HG03139 (cell line): Measurements from ENCODE around the gene RITA1.

Experiments
- ATAC-seq: cut with Tn5 transposase; IDR thresholded peaks from one replicate; pipeline ENCODE4 v1.9.1; 2021; ENCODE audit not compliant: unreplicated experiment

The RITA1 gene

DNA sequence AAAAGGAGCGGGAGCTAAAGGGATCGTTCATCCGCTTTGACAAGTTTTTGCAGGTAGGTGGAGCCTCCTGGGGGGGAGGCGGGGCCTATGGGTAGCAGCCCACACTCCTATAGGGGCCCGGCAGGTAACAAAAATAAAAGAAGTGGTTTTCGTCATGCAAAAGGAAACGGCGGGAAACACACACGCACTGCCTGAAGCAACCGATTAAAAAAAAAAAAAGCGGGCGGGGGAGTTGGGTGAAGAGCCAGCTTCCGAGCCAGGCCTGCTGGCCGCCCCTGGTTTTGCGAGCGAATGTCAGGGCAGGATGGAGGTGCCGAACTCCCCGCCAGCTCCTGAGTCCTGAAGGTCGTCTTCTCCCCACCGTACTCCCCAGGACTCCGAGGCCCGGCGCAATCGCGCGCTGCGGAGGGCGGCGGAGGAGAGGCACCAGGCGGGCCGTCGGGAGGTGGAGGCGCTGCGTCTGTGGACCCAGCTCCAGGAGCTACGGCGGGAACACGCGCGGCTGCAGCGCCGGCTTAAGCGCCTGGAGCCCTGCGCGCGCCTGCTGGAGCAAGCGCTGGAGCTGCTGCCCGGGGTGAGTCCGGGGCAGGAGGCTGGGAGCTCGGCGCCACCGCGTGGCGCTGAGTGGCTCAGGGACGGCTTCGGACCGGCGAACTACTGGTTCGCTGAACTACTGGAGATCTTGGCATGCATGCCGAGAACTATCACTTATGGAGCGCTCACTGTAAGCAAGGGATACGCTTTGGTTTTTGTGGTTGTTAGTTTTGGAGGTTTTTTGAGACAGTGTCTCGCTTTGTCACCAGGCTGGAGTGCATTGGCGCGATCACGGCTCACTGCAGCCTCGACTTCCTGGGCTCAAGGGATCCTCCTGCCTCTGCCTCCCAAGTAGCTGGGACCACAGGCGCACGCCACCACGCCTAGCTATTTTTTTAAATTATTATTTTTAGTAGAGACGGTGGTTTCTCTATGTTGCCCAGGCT, 32.4 kb upstream of the RITA1 start:
- no peak for ATAC-seq

- no peak for ATAC-seq
These were observed 31.1 kb upstream of the RITA1 start for GRCh38 chr12:113154351-113154973.

GRCh38 chr12:113155060-113155459, 30.5 kb upstream of the RITA1 start:
- ATAC-seq = no peak

DNA sequence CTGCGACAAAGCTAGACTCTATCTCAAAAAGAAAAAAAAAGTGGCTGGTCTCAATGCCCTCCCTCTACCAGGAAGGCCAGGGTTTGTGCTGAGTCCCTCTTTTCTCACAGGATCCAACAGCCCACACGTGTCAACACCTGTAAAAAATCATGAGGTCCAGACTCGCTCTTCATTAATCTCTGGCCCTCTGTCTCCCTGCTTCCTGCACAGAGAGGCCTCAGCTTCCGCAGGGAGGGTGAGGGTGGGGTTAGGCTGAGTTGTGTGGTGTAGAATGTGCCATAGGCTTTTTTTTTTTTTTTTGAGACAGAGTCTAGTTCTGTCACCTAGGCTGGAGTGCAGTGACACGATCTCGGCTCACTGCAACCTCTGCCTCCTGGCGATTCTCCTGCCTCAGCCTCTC, 29.9 kb upstream of the RITA1 start:
- ATAC-seq = no peak

DNA sequence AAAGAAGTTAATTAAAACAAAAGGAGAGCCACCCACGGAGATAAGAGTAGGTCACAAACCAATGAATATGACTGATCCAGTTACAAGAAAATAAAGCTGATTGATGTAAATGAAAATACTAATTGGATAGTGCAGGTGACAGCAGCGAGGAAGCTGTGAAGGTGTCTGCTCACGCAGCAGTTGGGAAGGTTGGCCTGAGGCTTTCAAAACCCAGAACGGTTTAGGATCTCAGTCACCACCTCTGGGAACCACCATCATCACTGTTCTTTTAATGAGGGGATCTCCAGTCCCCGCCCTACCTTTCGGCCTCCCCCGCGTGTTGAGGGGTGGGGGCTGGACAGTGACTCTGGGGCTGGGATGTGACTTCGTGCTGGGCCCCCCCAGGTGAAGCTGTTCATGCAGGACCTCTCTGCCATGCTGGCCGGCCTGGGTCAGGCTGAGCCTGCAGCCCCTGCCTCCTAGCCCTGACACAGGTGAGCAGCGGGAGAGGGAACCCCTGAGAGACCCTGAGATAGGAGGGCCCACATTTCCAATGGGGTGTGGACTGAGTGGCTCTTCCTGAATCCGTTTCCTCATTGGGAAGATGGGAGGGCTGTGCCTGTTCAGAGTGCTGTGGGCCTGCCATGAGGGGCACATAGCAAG, 28.2 kb upstream of the RITA1 start:
- ATAC-seq = no peak

GRCh38 chr12:113158439-113159203, 26.9 kb upstream of the RITA1 start:
- no peak for ATAC-seq

DNA sequence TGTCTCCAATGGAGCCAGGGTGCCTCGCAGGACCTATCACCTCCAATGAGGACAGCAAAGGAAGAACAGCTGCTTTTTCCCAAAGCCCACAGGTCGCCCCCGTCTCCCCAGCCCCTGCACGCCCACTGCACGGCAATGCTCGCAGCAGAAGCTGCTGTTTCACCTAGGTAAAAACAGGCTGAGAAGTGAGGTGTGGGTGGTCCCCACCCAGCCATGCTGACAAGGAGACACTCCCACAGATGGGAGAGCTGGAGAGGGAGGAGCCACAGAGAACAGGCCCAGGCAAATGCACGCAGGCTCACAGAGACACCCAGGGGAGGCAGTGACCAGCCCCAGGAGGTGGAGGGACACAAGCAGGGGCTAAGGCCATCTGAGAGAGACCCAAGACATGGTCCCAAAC, 25.6 kb upstream of the RITA1 start:
- ATAC-seq = no peak

DNA sequence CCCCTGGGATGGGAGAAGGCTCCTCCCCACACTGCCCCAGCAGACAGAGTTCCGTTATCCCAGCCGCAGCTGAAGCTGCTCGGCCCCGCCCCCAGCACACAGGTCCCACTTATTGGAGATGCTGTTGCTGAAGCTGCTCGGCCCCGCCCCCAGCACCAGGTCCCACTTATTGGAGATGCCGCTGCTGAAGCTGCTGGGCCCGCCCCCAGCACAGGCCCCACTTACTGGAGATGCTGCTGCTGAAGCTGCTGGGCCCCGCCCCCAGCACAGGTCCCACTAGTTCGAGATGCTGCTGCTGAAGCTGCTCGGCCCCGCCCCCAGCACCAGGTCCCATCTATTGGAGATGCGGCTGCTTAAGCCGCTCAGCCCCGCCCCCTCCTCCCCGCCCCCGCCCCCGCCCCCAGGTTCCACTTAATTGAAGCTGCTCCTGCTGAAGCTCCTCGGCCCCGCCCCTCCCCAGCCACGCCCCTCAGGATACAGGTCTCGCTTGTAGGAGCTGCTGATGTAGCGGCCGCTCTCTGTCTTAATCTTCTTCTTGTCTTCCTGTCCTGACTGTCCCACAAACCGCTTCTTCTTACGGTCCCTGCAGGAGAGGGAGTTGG, 24.0 kb upstream of the RITA1 start:
- ATAC-seq = no peak

DNA sequence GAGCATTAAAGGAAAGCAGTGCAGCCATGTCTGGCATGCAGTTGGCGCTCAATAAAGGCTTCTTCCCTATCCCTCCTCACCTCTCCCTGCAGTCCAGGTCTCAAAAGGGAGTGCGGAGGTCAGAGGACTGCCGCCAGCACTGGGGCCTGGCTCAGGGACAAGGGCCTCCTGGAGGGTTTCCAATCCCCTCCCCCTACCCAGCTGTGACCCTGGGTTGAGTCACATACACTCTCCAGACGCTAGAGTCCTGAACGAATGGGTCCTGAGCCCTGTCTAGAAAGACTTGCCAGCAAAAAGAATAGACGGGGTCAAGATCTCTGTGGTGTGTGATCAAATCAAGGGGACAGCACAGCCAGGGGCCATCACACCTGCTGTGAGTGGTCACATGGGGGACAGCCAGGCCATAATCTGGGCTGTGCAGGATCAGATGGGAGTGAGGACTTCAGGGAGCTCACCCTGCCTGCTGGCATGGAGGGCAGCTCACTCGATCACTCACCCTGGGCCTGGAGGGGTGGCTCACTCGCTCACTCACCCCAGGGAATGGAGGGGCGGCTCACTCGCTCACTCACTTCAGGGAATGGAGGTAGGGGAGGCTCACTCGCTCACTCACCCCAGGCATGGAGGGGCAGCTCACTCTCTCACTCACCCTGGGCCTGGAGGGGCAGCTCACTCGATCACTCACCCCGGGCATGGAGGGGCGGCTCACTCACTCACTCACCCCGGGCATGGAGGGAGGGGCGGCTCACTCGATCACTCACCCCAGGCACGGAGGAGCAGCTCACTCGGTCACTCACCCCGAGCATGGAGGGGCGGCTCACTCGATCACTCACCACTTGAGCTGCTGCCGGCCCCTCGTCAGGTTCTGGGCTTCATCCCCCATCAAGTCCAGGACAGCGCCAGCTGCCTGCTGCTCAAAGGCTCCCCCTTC, 23.2 kb upstream of the RITA1 start:
- ATAC-seq = no peak

GRCh38 chr12:113163030-113163360, 22.5 kb upstream of the RITA1 start:
- ATAC-seq = no peak

DNA sequence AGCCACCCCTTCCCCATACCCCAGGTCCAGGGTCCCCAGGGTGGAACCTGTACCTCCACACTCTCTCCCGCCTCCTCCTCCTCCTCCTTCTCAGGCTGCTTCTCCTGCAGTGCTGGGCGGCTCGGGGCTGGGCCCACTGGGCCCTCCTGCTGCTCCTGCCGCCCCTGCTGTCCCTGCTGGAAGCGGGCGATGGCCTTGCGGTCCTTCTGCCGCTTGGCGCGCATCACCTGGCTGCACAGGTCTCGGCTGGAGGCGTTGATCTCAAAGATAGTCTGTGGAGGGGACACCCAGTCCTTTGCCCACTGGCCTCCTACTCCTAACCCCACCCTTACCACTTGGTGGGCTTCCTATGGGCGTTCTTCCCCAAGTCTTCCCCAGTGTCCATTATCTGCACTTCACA, 21.5 kb upstream of the RITA1 start:
- ATAC-seq = no peak

GRCh38 chr12:113165521-113166450, 19.7 kb upstream of the RITA1 start:
- no peak for ATAC-seq

- no peak for ATAC-seq
These were observed 17.7 kb upstream of the RITA1 start for GRCh38 chr12:113167868-113168267.

DNA sequence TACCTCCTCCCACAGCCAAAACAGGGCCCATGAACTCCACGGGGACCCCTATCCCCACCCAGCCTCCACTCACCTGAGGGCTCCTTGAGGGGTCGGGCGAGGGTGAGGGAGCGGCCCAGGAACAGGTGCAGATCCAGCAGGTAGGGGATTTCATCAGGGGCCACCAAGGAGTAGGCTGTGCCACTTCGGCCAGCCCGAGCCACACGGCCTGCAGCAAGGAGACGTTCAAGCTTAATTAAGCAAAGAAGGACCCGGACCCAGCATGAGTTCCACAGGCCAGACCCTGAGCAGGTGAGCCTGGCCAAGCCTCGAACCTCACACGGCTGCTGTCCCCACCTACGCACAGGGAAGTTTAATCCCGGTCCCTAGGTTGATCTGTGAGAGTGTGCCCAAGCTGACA, 15.8 kb upstream of the RITA1 start:
- ATAC-seq = no peak

DNA sequence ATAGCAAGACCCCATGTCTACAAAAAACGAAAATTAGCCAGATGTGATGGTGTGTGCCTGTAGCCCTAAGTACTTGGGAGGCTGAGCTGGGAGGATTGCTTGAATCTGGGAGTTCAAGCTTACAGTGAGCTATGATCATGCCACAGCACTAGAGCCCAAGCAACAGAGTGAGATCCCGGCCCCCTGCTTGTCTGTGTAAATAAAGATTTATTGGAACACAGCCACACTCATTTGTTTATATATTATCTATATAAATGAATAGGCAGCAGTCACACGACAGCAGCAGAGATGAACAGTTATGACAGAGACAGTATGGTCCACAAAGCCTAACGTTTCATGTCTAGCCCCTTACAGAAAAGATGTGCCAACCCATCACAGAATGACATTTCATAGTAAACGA, 15.1 kb upstream of the RITA1 start:
- ATAC-seq = no peak

GRCh38 chr12:113170926-113171325, 14.6 kb upstream of the RITA1 start:
- ATAC-seq = no peak

DNA sequence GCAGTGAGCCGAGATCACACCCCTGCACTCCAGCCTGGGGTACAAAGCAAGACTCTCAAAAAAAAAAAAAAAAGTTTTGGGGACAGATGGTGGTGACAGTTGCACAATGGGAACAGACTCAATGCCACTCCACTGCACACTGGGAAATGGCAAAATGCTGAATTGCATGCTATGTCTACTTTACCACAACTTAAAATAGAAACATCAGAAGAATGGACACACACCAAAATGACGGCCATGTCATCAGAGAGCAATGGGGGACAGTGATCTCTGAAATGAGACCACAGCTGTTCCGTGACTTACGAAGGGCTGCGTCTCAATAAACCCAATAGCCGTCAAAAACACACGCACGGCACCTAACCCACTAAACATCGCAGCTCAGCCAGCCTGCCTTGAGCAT, 14.0 kb upstream of the RITA1 start:
- ATAC-seq = no peak

- ATAC-seq = no peak
These were observed 13.3 kb upstream of the RITA1 start for GRCh38 chr12:113172185-113172584.
